ENCODE measurements around the gene C10orf71.

Gene C10orf71

DNA sequence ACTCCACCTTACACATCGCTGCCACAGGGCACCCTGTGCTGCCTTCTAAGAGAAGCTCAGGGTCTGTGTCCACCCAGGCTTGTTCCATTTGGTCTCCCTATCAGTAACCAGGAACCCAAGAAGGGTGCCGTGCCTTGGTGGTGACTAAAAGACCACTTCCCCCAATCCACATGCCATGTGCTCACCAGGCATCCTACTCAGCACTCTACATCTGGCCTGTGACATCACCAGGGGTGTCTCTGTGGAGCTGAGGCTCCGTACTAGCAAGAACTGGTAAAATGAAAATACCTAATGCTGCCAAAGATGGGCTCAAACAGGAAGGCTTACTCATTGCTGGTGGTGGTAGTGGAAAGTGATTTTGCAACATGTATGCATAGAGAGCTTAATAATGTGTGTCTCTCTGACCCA, 19.0 kb upstream of the C10orf71 start:
- TF ChIP-seq, protein P1, sequence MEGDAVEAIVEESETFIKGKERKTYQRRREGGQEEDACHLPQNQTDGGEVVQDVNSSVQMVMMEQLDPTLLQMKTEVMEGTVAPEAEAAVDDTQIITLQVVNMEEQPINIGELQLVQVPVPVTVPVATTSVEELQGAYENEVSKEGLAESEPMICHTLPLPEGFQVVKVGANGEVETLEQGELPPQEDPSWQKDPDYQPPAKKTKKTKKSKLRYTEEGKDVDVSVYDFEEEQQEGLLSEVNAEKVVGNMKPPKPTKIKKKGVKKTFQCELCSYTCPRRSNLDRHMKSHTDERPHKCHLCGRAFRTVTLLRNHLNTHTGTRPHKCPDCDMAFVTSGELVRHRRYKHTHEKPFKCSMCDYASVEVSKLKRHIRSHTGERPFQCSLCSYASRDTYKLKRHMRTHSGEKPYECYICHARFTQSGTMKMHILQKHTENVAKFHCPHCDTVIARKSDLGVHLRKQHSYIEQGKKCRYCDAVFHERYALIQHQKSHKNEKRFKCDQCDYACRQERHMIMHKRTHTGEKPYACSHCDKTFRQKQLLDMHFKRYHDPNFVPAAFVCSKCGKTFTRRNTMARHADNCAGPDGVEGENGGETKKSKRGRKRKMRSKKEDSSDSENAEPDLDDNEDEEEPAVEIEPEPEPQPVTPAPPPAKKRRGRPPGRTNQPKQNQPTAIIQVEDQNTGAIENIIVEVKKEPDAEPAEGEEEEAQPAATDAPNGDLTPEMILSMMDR (conservative IDR thresholded peaks at IDR 0.05; ENCODE audit: low read length), result no peak
- no peak overlapping the region for H3K4me3 ChIP-seq (ENCODE audit: low read length)
- peak; percentile 78 for DNase-seq (ENCODE audit: low read depth)

DNA sequence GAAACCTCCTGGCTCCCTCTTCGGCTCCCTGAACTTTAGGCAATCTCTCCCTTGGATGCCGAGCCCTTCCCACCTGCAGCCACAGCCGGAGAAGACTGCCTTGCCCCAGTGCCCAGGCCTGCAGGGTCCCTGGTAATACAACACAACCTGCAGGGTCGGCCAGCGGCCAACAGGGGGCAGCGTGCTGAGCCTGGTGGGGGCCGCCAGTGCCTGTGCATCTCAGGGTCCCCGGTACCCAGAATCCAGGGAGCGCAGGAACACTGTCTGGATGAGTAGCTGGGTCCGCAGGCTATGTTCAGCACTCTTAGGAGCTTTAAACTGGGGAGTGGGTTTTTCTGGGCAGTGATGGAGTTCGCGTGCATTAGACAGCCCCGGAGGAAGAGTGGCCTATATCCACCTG, 17.5 kb upstream of the C10orf71 start:
- TF ChIP-seq, protein P1 (conservative IDR thresholded peaks at IDR 0.05; ENCODE audit: low read length), result no peak
- DNase-seq (ENCODE audit: low read depth), result no peak
- no peak overlapping the region for H3K4me3 ChIP-seq (ENCODE audit: low read length)

DNA sequence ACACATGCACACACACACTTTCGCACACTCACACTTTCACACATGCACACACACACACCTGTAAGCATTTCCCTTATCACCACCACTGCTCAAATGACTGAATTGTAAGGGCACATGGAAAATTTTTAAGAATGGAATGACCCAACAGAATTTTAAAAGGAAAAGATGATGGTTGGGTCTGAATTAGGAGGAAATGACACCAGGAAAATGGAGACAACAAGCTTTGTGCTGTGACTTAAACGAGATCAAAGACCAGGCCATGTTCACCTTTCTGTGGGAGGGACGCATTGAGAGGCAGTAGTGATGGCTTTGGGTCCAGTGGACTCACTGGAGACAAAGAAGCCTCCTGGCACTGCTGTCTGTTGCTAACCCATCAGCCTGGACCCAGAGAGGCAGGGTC, 16.7 kb upstream of the C10orf71 start:
- no peak overlapping the region for H3K4me3 ChIP-seq (ENCODE audit: low read length)
- TF ChIP-seq, protein P1 (conservative IDR thresholded peaks at IDR 0.05; ENCODE audit: low read length), result no peak
- no peak for DNase-seq (ENCODE audit: low read depth)

DNA sequence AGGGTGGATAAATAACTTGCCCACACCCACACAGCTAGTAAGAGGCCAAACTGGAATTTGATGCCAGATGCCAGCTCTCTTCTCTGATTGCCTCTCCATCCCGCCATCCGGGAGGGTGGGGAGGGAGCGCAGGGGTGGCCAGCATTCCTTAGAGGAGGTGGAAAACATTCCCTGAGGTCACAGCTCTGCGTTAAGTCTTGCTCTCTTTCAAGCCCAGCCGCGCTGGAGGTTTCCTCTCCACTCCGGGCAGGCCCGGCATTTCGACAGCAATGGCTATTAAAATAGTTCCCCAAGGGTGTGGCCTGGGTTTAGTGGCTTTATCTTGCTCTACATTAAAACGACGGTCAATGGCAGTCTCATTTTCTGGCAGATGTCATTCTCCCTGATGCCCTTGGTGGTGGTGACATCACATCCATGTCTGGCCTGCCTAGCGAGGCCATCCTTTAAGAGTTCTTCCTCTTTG, 16.1 kb upstream of the C10orf71 start:
- H3K4me3 ChIP-seq (ENCODE audit: low read length), result no peak overlapping the region
- no peak for DNase-seq (ENCODE audit: low read depth)
- TF ChIP-seq, protein P1 (conservative IDR thresholded peaks at IDR 0.05; ENCODE audit: low read length), result no peak

DNA sequence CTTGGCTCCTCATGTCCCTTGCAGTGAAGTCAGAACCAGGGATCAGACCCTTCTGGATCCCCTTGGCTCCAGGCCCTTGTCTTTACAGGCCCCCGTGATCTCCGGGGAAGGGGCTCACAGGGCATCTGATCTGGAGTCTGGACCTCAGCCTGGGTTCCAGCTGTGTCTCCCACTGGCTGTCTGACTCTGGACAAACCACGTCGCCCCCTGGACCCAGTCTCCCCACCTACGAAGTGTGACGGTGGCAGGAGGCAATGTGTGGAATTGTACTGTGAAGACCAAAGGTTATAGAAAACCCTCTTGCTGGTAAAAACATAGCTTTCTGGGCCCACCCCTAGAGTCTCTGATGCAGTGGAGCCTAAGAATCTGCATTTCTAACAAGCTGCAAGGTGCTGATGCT, 15.5 kb upstream of the C10orf71 start:
- DNase-seq (ENCODE audit: low read depth), result no peak
- TF ChIP-seq, protein P1 (conservative IDR thresholded peaks at IDR 0.05; ENCODE audit: low read length), result no peak
- no peak overlapping the region for H3K4me3 ChIP-seq (ENCODE audit: low read length)

DNA sequence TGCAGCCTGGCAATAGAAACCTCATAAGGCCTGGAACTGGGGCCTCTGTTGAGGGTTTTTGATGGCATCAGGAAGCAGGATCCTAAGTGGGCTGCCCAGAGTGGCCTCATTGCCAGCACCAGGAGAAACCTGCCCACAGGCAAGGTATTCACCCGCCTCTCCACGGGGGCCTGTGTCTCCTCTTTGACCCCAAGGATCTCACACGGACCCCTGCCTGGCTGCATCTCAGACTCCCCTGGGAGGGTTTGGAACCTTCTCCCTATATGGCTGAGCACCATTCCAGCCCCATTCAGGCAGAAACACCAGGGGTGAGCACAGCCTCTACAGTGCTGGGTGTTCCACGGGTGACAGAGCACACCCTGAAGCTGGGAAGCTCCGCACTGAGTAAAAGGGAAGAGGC, 14.6 kb upstream of the C10orf71 start:
- no peak overlapping the region for H3K4me3 ChIP-seq (ENCODE audit: low read length)
- TF ChIP-seq, protein P1 (conservative IDR thresholded peaks at IDR 0.05; ENCODE audit: low read length), result no peak
- DNase-seq (ENCODE audit: low read depth), result no peak

DNA sequence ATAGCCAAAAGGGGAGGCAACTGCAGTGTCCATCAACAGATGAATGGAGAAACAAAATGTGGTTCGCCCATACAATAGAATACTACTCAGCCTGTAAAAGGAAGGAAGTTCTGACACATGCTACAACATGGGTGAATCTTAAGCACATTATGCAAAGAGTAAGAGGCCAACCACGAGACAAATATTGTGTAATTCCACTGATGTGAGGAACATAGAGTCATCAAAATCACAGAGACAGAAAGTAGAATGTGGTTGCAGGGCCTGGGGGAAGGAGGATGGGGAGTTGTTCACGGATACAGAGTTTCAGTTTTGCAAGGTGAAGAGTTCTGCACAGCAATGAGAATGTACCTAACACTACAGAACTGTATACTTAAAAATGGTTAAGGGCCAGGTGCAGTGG, 13.7 kb upstream of the C10orf71 start:
- DNase-seq (ENCODE audit: low read depth), result peak; percentile 4
- TF ChIP-seq, protein P1 (conservative IDR thresholded peaks at IDR 0.05; ENCODE audit: low read length), result no peak
- H3K4me3 ChIP-seq (ENCODE audit: low read length), result no peak overlapping the region

All from AG10803 (cell line).